Astrocyte (in vitro differentiated cells and primary cell): Measurements from ENCODE around the gene APMAP.

Experiments
- CTCF ChIP-seq: IDR thresholded peaks from 2 replicates; pipeline ENCODE4 v1.5.1; 2011; ENCODE audit warnings: low read depth, mild to moderate bottlenecking, inconsistent platforms, low read length, moderate library complexity; ENCODE audit not compliant: insufficient read depth
- EZH2 ChIP-seq: IDR thresholded peaks from 2 replicates; pipeline ENCODE4 v1.6.1; 2012; ENCODE audit warnings: mild to moderate bottlenecking, low read length, inconsistent platforms; ENCODE audit not compliant: insufficient read depth

GRCh38 chr20:24966317-24967012 is 26.1 kb downstream of the APMAP start:
- TF ChIP-seq EZH2 (no peak), CTCF (no peak)
